OCI-LY3 (cell line): ENCODE measurements around the gene FHIP2A.

Experiments used
- EZH2phosphoT487 ChIP-seq: fragments of 200-600 bp; shearing (Covaris generic); IDR thresholded peaks from 2 replicates; pipeline ENCODE4 v1.6.1; 2018; ENCODE audit warnings: antibody characterized with exemption, mixed run types, low read depth
- TF ChIP-seq, protein P1 (sequence below): fragments of 200-600, 300-600 bp; sonication (generic); IDR thresholded peaks from 2 replicates; pipeline ENCODE4 v1.5.1; 2014; ENCODE audit warnings: antibody characterized with exemption, low read length, low read depth

DNA sequence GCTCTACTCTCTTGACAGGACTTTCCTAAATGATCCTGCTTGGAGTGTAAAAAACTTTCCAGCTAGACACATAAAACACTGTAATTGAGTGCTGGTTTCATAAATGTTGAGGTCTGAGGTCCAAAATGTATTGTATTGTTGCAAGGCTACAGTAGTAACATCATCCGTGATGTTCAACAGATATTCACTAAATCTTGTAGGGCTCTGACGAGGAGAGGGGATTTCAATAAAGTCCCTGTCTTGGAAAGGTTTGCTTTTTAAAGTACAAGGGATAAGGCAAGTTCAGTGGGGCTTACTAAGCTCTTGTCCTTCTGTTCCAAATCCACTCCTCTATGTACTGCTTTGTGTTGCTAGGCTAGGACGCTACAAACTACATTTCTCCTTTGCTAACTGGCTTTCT lies 48.9 kb downstream of the FHIP2A start:
- TF ChIP-seq, protein P1, sequence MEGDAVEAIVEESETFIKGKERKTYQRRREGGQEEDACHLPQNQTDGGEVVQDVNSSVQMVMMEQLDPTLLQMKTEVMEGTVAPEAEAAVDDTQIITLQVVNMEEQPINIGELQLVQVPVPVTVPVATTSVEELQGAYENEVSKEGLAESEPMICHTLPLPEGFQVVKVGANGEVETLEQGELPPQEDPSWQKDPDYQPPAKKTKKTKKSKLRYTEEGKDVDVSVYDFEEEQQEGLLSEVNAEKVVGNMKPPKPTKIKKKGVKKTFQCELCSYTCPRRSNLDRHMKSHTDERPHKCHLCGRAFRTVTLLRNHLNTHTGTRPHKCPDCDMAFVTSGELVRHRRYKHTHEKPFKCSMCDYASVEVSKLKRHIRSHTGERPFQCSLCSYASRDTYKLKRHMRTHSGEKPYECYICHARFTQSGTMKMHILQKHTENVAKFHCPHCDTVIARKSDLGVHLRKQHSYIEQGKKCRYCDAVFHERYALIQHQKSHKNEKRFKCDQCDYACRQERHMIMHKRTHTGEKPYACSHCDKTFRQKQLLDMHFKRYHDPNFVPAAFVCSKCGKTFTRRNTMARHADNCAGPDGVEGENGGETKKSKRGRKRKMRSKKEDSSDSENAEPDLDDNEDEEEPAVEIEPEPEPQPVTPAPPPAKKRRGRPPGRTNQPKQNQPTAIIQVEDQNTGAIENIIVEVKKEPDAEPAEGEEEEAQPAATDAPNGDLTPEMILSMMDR, result no peak
- TF ChIP-seq EZH2phosphoT487, result no peak
